Nephron progenitor cell (in vitro differentiated cells): ENCODE results near the gene PBX1.
A peak's percentile ranks its signal among the peaks of the same experiment; 100 is the strongest.

ENCODE experiments used
- DNase-seq: peaks from one replicate; pipeline ENCODE4 v3.0.0; 2021
- H3K27ac Mint-ChIP-seq: 2 replicates; pipeline ENCODE4 v1.8.0; 2021; ENCODE audit warnings: mild to moderate bottlenecking, moderate library complexity, mixed read lengths
- H3K27me3 Mint-ChIP-seq: 2 replicates; pipeline ENCODE4 v1.8.0; 2021; ENCODE audit warnings: mild to moderate bottlenecking, low read depth, mixed read lengths; ENCODE audit not compliant: poor library complexity
- H3K36me3 Mint-ChIP-seq: 2 replicates; pipeline ENCODE4 v1.8.0; 2021; ENCODE audit warnings: low read depth, mixed read lengths
- H3K4me1 Mint-ChIP-seq: 2 replicates; pipeline ENCODE4 v1.8.0; 2021; ENCODE audit warnings: mixed read lengths
- H3K4me3 Mint-ChIP-seq: 2 replicates; pipeline ENCODE4 v1.8.0; 2021; ENCODE audit warnings: mild to moderate bottlenecking, moderate library complexity, mixed read lengths
- H3K9me3 Mint-ChIP-seq: 2 replicates; pipeline ENCODE4 v1.8.0; 2021; ENCODE audit warnings: mild to moderate bottlenecking, moderate library complexity, mixed read lengths
- CTCF ChIP-seq: fragments of 200-600 bp; sonication (generic); IDR thresholded peaks from 2 replicates; pipeline ENCODE4 v1.5.0; 2021; ENCODE audit warnings: antibody characterized with exemption

PBX1 gene

GRCh38 chr1:164576291-164577271 lies 17.6 kb downstream of the PBX1 start:
- DNase-seq = peak; percentile 63
- no peak for TF ChIP-seq CTCF
- Mint-ChIP-seq H3K4me1 (peaks cover 69% of the 10 kb centered on the region), H3K9me3 (peaks cover 5% of the 10 kb centered on the region), H3K27ac (peak overlapping the region; percentile 78), H3K36me3 (peaks cover 56% of the 10 kb centered on the region), H3K27me3 (no peaks in the 10 kb centered on the region), H3K4me3 (peak overlapping the region; percentile 73)

- H3K27ac Mint-ChIP-seq = peak overlapping the region; percentile 78
- DNase-seq = no peak
- H3K4me1 Mint-ChIP-seq = peaks cover 66% of the 10 kb centered on the region
- peak overlapping the region; percentile 73 for H3K4me3 Mint-ChIP-seq
- peaks cover under 1% of the 10 kb centered on the region for H3K9me3 Mint-ChIP-seq
- H3K27me3 Mint-ChIP-seq = no peaks in the 10 kb centered on the region
- peaks cover 54% of the 10 kb centered on the region for H3K36me3 Mint-ChIP-seq
- TF ChIP-seq CTCF = no peak
Measured at GRCh38 chr1:164577291-164577690, 18.3 kb downstream of the PBX1 start.

GRCh38 chr1:164578479-164579200 lies 19.7 kb downstream of the PBX1 start:
- no peak overlapping the region for H3K4me3 Mint-ChIP-seq

GRCh38 chr1:164579381-164579780 lies 20.4 kb downstream of the PBX1 start:
- Mint-ChIP-seq H3K4me3 (no peak overlapping the region), H3K27me3 (peaks cover 4% of the 10 kb centered on the region), H3K4me1 (peaks cover 69% of the 10 kb centered on the region), H3K36me3 (peaks cover 52% of the 10 kb centered on the region), H3K9me3 (no peaks in the 10 kb centered on the region), H3K27ac (peak overlapping the region; percentile 0)
- DNase-seq = no peak
- no peak for TF ChIP-seq CTCF

More at GRCh38 chr1:164578479-164579200, 19.7 kb downstream of the PBX1 start:
- no peak for DNase-seq
- Mint-ChIP-seq H3K27me3 (no peaks in the 10 kb centered on the region), H3K4me1 (peaks cover 69% of the 10 kb centered on the region), H3K36me3 (peaks cover 57% of the 10 kb centered on the region), H3K27ac (no peak overlapping the region), H3K9me3 (no peaks in the 10 kb centered on the region)
- TF ChIP-seq CTCF = no peak

- Mint-ChIP-seq H3K4me3 (no peak overlapping the region), H3K4me1 (peaks cover 71% of the 10 kb centered on the region), H3K9me3 (no peaks in the 10 kb centered on the region), H3K36me3 (peaks cover 59% of the 10 kb centered on the region), H3K27me3 (peaks cover 4% of the 10 kb centered on the region), H3K27ac (no peak overlapping the region)
- no peak for DNase-seq
- TF ChIP-seq CTCF = no peak
Measured at GRCh38 chr1:164581762-164582161, 22.8 kb downstream of the PBX1 start.
